ENCODE measurements around the gene SYPL1.
"Not testable (repeated sequence)": the region's sequence is repeated elsewhere in the genome, so short reads cannot be mapped to it uniquely, and the experiment has no call there.

SYPL1 gene

DNA sequence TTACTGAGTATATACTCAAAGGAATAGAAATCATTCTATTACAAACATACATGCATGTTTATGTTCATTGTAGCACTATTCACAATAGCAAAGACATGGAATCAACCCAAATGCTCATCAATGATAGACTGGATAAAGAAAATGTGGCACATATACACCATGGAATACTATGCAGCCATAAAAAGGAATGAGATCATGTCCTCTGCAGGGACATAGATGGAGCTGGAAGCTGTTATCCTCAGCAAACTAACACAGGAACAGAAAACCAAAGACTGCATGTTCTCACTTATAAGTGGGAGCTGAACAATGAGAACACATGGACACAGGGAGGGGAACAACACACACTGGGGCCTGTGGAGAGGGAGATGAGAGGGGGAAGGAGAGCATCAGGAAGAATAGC, 26.1 kb upstream of the SYPL1 start:
- not testable (repeated sequence) for H3K9me3 ChIP-seq (ENCODE audit: insufficient read depth, low read depth, low read length); H3K36me3 ChIP-seq (ENCODE audit: insufficient read depth, low read depth, low read length); H3K9ac ChIP-seq (ENCODE audit: low read depth, low read length); H3K27me3 ChIP-seq (ENCODE audit: insufficient read depth, low read length); H3K27ac ChIP-seq (ENCODE audit: low read length); H3K4me3 ChIP-seq (ENCODE audit: low read length); H3K4me1 ChIP-seq (ENCODE audit: insufficient read depth, low read length)

DNA sequence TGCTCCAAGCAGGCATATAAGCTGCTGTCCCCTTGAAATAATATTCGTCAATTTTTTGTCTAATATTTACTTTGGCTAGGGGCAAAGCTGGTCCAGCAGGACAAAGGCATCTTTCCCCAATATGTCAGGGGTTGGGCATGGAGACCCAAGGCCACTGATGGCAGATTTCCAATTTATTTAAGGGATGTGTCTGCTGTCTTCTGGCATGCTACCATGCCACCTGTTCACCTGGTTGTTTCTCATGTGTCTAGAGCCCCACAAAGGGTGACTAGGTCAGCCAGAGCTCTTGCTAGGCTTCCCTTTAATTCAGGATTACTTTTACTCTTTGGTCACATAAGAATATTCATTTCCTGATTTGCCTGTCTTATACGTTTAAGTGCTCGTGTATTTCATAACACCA, 22.1 kb upstream of the SYPL1 start:
- Histone ChIP-seq H3K9me3 (ENCODE audit: insufficient read depth, low read depth, low read length) (no peaks in the 10 kb centered on the region), H3K9ac (ENCODE audit: low read depth, low read length) (no peak overlapping the region), H3K4me3 (ENCODE audit: low read length) (no peak overlapping the region), H3K36me3 (ENCODE audit: insufficient read depth, low read depth, low read length) (no peaks in the 10 kb centered on the region), H3K4me1 (ENCODE audit: insufficient read depth, low read length) (peaks cover 3% of the 10 kb centered on the region; the same call in 1 of the 2 replicates), H3K27ac (ENCODE audit: low read length) (no peak overlapping the region), H3K27me3 (ENCODE audit: insufficient read depth, low read length) (no peaks in the 10 kb centered on the region)

GRCh38 chr7:106129291-106129690, 17.2 kb upstream of the SYPL1 start:
- no peaks in the 10 kb centered on the region; the same call in 1 of the 2 replicates for H3K27me3 ChIP-seq (ENCODE audit: insufficient read depth, low read length)
- H3K4me1 ChIP-seq (ENCODE audit: insufficient read depth, low read length): no peaks in the 10 kb centered on the region
- H3K27ac ChIP-seq (ENCODE audit: low read length): no peak overlapping the region
- H3K9ac ChIP-seq (ENCODE audit: low read depth, low read length): no peak overlapping the region
- no peaks in the 10 kb centered on the region for H3K9me3 ChIP-seq (ENCODE audit: insufficient read depth, low read depth, low read length)
- H3K4me3 ChIP-seq (ENCODE audit: low read length): no peak overlapping the region
- no peaks in the 10 kb centered on the region for H3K36me3 ChIP-seq (ENCODE audit: insufficient read depth, low read depth, low read length)

DNA sequence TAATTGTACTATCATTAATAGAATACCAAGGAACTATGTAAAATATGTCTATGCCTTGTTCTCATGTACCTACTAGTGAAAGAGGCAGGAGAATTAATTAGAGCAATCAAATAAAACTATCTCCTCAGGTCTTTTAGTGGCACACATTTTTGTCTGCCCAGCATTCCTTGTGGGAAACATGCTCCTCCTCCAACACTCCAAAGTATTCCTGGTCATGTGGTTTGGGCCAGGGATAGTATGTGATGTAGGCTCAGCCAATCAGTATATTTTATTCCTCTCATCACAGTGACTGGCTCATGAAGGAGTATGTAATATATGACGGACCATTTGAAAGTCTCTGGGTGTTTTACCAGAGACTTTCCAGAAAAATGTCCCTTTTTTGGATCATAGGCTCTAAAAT, 16.7 kb upstream of the SYPL1 start:
- Histone ChIP-seq H3K27me3 (ENCODE audit: insufficient read depth, low read length) (no peaks in the 10 kb centered on the region; the same call in 1 of the 2 replicates), H3K9ac (ENCODE audit: low read depth, low read length) (no peak overlapping the region), H3K27ac (ENCODE audit: low read length) (no peak overlapping the region), H3K4me3 (ENCODE audit: low read length) (no peak overlapping the region), H3K36me3 (ENCODE audit: insufficient read depth, low read depth, low read length) (no peaks in the 10 kb centered on the region), H3K9me3 (ENCODE audit: insufficient read depth, low read depth, low read length) (no peaks in the 10 kb centered on the region), H3K4me1 (ENCODE audit: insufficient read depth, low read length) (no peaks in the 10 kb centered on the region)

DNA sequence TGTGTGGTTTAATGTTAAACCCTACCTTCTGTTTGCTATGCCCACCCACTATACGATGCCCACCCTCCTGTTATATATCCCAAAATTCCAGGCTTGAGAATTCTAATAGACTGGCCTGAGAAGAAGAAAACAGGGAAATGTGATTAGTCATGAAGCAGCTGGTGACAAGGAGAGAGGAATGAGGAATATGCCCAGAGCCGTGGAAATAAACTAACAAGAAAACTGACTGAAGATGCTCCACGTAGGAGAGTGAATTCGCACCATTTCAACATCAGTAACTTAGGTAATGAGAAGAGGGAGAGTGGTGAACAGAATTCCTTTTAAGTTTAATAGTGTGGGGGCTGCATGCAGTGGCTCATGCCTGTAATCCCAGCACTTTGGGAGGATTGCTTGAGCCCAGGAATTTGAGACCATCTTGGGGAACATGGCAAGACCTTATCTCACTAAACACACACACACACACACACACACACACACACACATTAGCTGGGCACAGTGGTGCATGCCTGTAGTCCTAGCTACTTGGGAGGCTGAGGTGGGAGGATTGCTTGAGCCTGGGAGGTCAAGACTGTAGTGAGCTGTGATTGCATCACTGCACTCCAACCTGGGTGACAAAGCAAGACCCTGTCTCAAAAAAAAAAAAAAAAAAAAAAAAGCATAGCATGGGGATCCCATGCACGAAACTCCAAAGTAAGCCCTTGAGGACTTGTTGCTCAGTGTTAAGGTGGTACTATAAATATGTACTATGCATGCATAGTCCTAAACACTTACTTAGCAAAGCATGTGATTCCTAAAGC, 16.1 kb upstream of the SYPL1 start:
- H3K27me3 ChIP-seq (ENCODE audit: insufficient read depth, low read length): no peaks in the 10 kb centered on the region; the same call in 1 of the 2 replicates
- no peak overlapping the region for H3K27ac ChIP-seq (ENCODE audit: low read length)
- no peaks in the 10 kb centered on the region for H3K36me3 ChIP-seq (ENCODE audit: insufficient read depth, low read depth, low read length)
- no peaks in the 10 kb centered on the region for H3K9me3 ChIP-seq (ENCODE audit: insufficient read depth, low read depth, low read length)
- H3K9ac ChIP-seq (ENCODE audit: low read depth, low read length): no peak overlapping the region
- H3K4me3 ChIP-seq (ENCODE audit: low read length): no peak overlapping the region
- H3K4me1 ChIP-seq (ENCODE audit: insufficient read depth, low read length): no peaks in the 10 kb centered on the region

GRCh38 chr7:106126170-106126938, 14.2 kb upstream of the SYPL1 start:
- Histone ChIP-seq H3K9me3 (ENCODE audit: insufficient read depth, low read depth, low read length) (no peaks in the 10 kb centered on the region), H3K4me3 (ENCODE audit: low read length) (no peak overlapping the region), H3K4me1 (ENCODE audit: insufficient read depth, low read length) (no peaks in the 10 kb centered on the region), H3K9ac (ENCODE audit: low read depth, low read length) (no peak overlapping the region), H3K27ac (ENCODE audit: low read length) (no peak overlapping the region), H3K27me3 (ENCODE audit: insufficient read depth, low read length) (no peaks in the 10 kb centered on the region; the same call in 1 of the 2 replicates), H3K36me3 (ENCODE audit: insufficient read depth, low read depth, low read length) (no peaks in the 10 kb centered on the region)

DNA sequence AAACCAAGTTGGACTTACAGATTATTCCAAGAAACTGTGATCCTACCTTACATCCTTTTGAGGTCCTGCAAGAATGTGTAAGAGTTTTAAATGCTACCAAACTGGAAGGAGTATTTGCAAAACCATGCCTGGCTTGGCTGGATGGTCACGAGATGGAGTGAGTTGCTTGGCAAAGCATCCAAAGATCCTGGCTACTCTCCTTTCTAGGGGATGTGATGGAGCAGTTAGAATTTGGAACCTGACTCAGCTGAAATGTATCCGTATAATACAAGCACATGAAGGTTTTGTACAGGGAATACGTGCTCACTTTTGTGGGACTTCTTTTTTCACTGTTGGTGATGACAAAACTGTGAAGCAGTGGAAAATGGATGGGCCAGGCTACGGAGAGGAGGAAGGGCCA, 13.3 kb upstream of the SYPL1 start:
- Histone ChIP-seq H3K9me3 (ENCODE audit: insufficient read depth, low read depth, low read length) (no peaks in the 10 kb centered on the region), H3K36me3 (ENCODE audit: insufficient read depth, low read depth, low read length) (no peaks in the 10 kb centered on the region), H3K4me1 (ENCODE audit: insufficient read depth, low read length) (no peaks in the 10 kb centered on the region), H3K27me3 (ENCODE audit: insufficient read depth, low read length) (no peaks in the 10 kb centered on the region; the same call in 1 of the 2 replicates), H3K9ac (ENCODE audit: low read depth, low read length) (no peak overlapping the region), H3K27ac (ENCODE audit: low read length) (no peak overlapping the region), H3K4me3 (ENCODE audit: low read length) (no peak overlapping the region)

DNA sequence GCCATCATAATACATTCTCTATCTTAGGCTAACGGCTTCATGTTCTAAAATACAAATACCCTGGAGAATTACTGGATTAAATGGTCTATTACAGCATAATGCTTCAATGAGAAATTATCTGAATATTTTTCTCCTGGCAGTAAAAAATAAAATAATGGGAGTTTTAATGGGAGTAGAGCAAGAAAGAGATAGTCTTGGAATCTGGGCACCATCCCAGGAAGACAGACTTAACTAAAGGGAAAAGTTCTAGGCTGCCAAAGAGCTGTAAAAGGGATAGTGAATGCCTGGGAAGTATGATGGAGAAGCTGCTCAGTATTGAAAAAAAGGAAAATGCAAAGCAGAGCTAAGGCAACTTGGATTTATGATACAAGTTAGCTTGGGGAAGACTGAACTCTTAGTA, 12.1 kb upstream of the SYPL1 start:
- Histone ChIP-seq H3K36me3 (ENCODE audit: insufficient read depth, low read depth, low read length) (no peaks in the 10 kb centered on the region), H3K4me3 (ENCODE audit: low read length) (no peak overlapping the region), H3K9ac (ENCODE audit: low read depth, low read length) (no peak overlapping the region), H3K9me3 (ENCODE audit: insufficient read depth, low read depth, low read length) (no peaks in the 10 kb centered on the region), H3K4me1 (ENCODE audit: insufficient read depth, low read length) (peaks cover 9% of the 10 kb centered on the region; the same call in 1 of the 2 replicates), H3K27ac (ENCODE audit: low read length) (no peak overlapping the region), H3K27me3 (ENCODE audit: insufficient read depth, low read length) (no peaks in the 10 kb centered on the region; the same call in 1 of the 2 replicates)

GRCh38 chr7:106122713-106123112, 10.6 kb upstream of the SYPL1 start:
- Histone ChIP-seq H3K27ac (ENCODE audit: low read length) (no peak overlapping the region), H3K27me3 (ENCODE audit: insufficient read depth, low read length) (no peaks in the 10 kb centered on the region; the same call in 1 of the 2 replicates), H3K9me3 (ENCODE audit: insufficient read depth, low read depth, low read length) (no peaks in the 10 kb centered on the region), H3K9ac (ENCODE audit: low read depth, low read length) (no peak overlapping the region), H3K4me3 (ENCODE audit: low read length) (no peak overlapping the region), H3K36me3 (ENCODE audit: insufficient read depth, low read depth, low read length) (no peaks in the 10 kb centered on the region), H3K4me1 (ENCODE audit: insufficient read depth, low read length) (peaks cover 9% of the 10 kb centered on the region; the same call in 1 of the 2 replicates)

DNA sequence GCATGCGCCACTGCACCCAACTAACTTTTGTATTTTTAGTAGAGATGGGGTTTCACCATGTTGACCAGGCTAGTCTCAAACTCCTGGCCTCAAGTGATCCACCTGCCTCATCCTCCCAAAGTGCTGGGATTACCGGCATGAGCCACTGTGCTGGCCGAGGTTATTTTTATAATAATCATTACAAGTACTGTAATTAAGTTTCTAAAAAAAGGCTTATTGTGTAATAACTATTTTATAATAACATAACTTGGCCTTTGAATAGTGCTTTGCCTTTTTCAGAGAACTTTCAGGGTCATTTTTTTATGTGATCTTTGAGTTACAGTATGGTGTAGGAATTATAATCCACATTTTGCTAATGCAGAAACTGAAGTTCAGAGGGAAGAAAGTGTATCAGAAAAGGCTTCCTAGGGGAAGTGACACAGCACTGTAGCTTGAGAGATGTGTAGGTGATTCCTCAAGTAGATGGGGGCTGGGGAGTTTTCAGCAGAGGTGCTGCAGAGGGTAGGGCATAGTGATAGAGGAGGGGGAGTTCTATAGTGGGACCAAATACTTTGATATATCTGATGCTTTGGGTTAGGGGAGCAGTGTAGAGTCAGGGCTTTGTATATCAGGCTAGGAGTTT, 9.2 kb upstream of the SYPL1 start:
- no peak overlapping the region for H3K27ac ChIP-seq (ENCODE audit: low read length)
- no peaks in the 10 kb centered on the region for H3K36me3 ChIP-seq (ENCODE audit: insufficient read depth, low read depth, low read length)
- no peaks in the 10 kb centered on the region for H3K9me3 ChIP-seq (ENCODE audit: insufficient read depth, low read depth, low read length)

DNA sequence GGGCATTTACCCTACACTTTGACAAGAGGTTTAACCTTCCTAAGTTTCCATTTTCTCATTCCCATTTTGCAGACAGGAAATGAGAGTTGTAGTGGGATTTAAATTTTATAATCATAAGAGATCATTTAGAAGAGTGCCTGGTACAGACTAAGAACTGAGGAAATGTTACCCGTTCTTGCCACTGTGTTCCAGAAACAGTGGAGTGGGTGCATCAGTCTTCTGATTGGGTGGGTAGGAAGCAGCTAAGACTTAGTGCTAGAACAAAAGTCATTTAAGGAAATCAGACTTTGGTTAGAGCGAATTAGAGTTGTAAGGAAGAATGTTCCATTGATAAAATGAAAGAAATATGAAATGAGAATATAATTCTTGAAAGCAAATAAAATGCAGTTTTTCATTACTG, 8.4 kb upstream of the SYPL1 start:
- no peak overlapping the region for H3K27ac ChIP-seq (ENCODE audit: low read length)
- no peaks in the 10 kb centered on the region; the same call in 1 of the 2 replicates for H3K27me3 ChIP-seq (ENCODE audit: insufficient read depth, low read length)
- no peaks in the 10 kb centered on the region for H3K36me3 ChIP-seq (ENCODE audit: insufficient read depth, low read depth, low read length)
- peaks cover 9% of the 10 kb centered on the region; the same call in 1 of the 2 replicates for H3K4me1 ChIP-seq (ENCODE audit: insufficient read depth, low read length)
- H3K9me3 ChIP-seq (ENCODE audit: insufficient read depth, low read depth, low read length): no peaks in the 10 kb centered on the region
- H3K9ac ChIP-seq (ENCODE audit: low read depth, low read length): no peak overlapping the region
- H3K4me3 ChIP-seq (ENCODE audit: low read length): no peak overlapping the region

More for the DNA sequence above, 9.2 kb upstream of the SYPL1 start:
- peaks cover 9% of the 10 kb centered on the region; the same call in 1 of the 2 replicates for H3K4me1 ChIP-seq (ENCODE audit: insufficient read depth, low read length)
- no peak overlapping the region for H3K9ac ChIP-seq (ENCODE audit: low read depth, low read length)
- no peaks in the 10 kb centered on the region; the same call in 1 of the 2 replicates for H3K27me3 ChIP-seq (ENCODE audit: insufficient read depth, low read length)
- no peak overlapping the region for H3K4me3 ChIP-seq (ENCODE audit: low read length)
